ENCODE measurements around the gene DAAM2. TPM values are rescaled to one million over a fixed set of nuclear protein-coding genes. Genes with fewer than 3 reads are reported as not detected.

DAAM2 gene
- total and polyA plus RNA-seq, 9 of the 15 experiments (the other 6 are each of a cell fraction or from before 2014, with no cell fraction given): 0.01 to 0.07 TPM; not detected in 7

DNA sequence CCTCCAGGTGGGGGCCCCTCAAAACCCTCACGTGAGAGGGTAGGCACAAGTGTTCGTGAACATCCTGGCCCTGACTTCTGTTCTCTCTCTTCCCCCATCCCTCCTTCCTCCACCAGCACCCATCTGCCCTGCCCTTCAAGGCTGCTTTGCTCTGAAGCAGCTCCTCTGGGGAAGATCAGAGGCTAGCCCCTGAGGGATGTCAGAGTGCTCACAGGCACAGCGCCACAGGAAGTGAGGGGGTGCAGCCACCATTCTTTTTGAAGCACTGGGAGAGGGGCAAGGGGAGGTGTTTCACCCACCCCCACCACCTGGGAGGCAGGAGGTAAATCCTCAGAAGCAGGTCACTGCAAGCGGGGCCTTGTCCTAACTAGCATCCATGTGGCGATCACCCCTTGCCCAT, 130.6 kb downstream of the DAAM2 start:
- no peaks in the 10 kb centered on the region; the same call in none of the 2 replicates for H4K20me1 ChIP-seq (replicated peaks; ENCODE audit: control insufficient read depth, insufficient read depth, low read length)
- DNase-seq (ENCODE audit: extremely low read depth in 1 of 4, low spot score in 3 of 4): no peak
- intact Hi-C loops (cut with micrococcal nuclease) (no loop called here), in situ Hi-C loops (cut with MboI) (no loop called here)
- no TSS peak for BruUV-seq (replicated peaks)
- H3K36me3 ChIP-seq (ENCODE audit: control insufficient read depth, insufficient read depth, low read length): peaks cover 6% of the 10 kb centered on the region; the same call in 1 of the 3 replicates
- no peaks in the 10 kb centered on the region for H3K9me1 ChIP-seq (ENCODE audit: control insufficient read depth, insufficient read depth, low read length)
- no peak overlapping the region for H3K9ac ChIP-seq (ENCODE audit: insufficient read depth in 1 of 2, low read depth in 2 of 2, low read length in 2 of 2)
- ATAC-seq: no peak
- no peak overlapping the region for H2AFZ ChIP-seq (ENCODE audit: low read depth, low read length)
- no peaks in the 10 kb centered on the region for H3K79me2 ChIP-seq (ENCODE audit: control insufficient read depth, insufficient read depth, low read length)
- FAIRE-seq: no peak
- H3K9me3 ChIP-seq (replicated peaks; ENCODE audit: control insufficient read depth, insufficient read depth, low read depth, low read length): peaks cover 5% of the 10 kb centered on the region
- TF ChIP-seq ZNF239 (CRISPR knock-in tag; IDR thresholded peaks at IDR 0.05) (no peak), FOXP1 (CRISPR knock-in tag; IDR thresholded peaks at IDR 0.05) (no peak), POLR2B (IDR thresholded peaks at IDR 0.05; ENCODE audit: low read depth, partially characterized antibody) (no peak), E2F3 (CRISPR knock-in tag; IDR thresholded peaks at IDR 0.05) (no peak), ZNF431 (CRISPR knock-in tag; IDR thresholded peaks at IDR 0.05) (no peak), KDM5B (IDR thresholded peaks at IDR 0.05; ENCODE audit: insufficient replicate concordance, low read depth, low read length) (no peak), CCAR2 (IDR thresholded peaks at IDR 0.05; ENCODE audit: low read depth, low read length) (no peak), CREM (IDR thresholded peaks at IDR 0.05; ENCODE audit: low read depth) (no peak), JUND (IDR thresholded peaks at IDR 0.05; ENCODE audit: borderline replicate concordance, low read depth, low read length) (no peak), JUND (tag; IDR thresholded peaks at IDR 0.05; ENCODE audit: borderline replicate concordance, low read depth, low read length) (no peak)
- TF ChIP-seq, protein P1, sequence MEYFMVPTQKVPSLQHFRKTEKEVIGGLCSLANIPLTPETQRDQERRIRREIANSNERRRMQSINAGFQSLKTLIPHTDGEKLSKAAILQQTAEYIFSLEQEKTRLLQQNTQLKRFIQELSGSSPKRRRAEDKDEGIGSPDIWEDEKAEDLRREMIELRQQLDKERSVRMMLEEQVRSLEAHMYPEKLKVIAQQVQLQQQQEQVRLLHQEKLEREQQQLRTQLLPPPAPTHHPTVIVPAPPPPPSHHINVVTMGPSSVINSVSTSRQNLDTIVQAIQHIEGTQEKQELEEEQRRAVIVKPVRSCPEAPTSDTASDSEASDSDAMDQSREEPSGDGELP (CRISPR knock-in tag; IDR thresholded peaks at IDR 0.05; ENCODE audit: borderline replicate concordance): no peak
- TF ChIP-seq, protein P2, sequence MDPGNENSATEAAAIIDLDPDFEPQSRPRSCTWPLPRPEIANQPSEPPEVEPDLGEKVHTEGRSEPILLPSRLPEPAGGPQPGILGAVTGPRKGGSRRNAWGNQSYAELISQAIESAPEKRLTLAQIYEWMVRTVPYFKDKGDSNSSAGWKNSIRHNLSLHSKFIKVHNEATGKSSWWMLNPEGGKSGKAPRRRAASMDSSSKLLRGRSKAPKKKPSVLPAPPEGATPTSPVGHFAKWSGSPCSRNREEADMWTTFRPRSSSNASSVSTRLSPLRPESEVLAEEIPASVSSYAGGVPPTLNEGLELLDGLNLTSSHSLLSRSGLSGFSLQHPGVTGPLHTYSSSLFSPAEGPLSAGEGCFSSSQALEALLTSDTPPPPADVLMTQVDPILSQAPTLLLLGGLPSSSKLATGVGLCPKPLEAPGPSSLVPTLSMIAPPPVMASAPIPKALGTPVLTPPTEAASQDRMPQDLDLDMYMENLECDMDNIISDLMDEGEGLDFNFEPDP (CRISPR knock-in tag; IDR thresholded peaks at IDR 0.05): no peak
- TF ChIP-seq, protein P3, sequence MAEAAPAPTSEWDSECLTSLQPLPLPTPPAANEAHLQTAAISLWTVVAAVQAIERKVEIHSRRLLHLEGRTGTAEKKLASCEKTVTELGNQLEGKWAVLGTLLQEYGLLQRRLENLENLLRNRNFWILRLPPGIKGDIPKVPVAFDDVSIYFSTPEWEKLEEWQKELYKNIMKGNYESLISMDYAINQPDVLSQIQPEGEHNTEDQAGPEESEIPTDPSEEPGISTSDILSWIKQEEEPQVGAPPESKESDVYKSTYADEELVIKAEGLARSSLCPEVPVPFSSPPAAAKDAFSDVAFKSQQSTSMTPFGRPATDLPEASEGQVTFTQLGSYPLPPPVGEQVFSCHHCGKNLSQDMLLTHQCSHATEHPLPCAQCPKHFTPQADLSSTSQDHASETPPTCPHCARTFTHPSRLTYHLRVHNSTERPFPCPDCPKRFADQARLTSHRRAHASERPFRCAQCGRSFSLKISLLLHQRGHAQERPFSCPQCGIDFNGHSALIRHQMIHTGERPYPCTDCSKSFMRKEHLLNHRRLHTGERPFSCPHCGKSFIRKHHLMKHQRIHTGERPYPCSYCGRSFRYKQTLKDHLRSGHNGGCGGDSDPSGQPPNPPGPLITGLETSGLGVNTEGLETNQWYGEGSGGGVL (CRISPR knock-in tag; IDR thresholded peaks at IDR 0.05): no peak
- TF ChIP-seq, protein P4, sequence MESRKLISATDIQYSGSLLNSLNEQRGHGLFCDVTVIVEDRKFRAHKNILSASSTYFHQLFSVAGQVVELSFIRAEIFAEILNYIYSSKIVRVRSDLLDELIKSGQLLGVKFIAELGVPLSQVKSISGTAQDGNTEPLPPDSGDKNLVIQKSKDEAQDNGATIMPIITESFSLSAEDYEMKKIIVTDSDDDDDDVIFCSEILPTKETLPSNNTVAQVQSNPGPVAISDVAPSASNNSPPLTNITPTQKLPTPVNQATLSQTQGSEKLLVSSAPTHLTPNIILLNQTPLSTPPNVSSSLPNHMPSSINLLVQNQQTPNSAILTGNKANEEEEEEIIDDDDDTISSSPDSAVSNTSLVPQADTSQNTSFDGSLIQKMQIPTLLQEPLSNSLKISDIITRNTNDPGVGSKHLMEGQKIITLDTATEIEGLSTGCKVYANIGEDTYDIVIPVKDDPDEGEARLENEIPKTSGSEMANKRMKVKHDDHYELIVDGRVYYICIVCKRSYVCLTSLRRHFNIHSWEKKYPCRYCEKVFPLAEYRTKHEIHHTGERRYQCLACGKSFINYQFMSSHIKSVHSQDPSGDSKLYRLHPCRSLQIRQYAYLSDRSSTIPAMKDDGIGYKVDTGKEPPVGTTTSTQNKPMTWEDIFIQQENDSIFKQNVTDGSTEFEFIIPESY (CRISPR knock-in tag; IDR thresholded peaks at IDR 0.05): no peak
- TF ChIP-seq, protein P5, sequence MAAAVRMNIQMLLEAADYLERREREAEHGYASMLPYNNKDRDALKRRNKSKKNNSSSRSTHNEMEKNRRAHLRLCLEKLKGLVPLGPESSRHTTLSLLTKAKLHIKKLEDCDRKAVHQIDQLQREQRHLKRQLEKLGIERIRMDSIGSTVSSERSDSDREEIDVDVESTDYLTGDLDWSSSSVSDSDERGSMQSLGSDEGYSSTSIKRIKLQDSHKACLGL (CRISPR knock-in tag; IDR thresholded peaks at IDR 0.05; ENCODE audit: borderline replicate concordance, poor library complexity, severe bottlenecking): no peak
- H3K27me3 ChIP-seq (ENCODE audit: control insufficient read depth in 2 of 2, insufficient read depth in 2 of 2, low read length in 2 of 2): no peaks in the 10 kb centered on the region; a peak in 1 of 5 replicates
- H3K4me1 ChIP-seq (replicated peaks in 1 of 2; ENCODE audit: control insufficient read depth in 2 of 2, insufficient read depth in 2 of 2, low read length in 2 of 2): no peaks in the 10 kb centered on the region
- ChIA-PET POLR2A (interaction anchor here (1.1 to 2.1 kb wide), 2 partner anchors 11 to 18 kb away, joined by 3 to 5 read pairs; no protein-coding TSS in a partner anchor), CTCF (ENCODE audit: low intra/inter-chr PET ratio) (no interaction called here)
- no peak overlapping the region for H3K4me2 ChIP-seq (ENCODE audit: insufficient read depth, low read length)
- no peak overlapping the region for H3K4me3 ChIP-seq
- 25% methylated on average over 5 of the region's 5 CpGs for WGBS (ENCODE audit: insufficient coverage, low coverage, missing lambda C conversion rate)
- no peak overlapping the region for H3K27ac ChIP-seq (ENCODE audit: extremely low read depth, low read depth, low read length)
